Left renal pelvis (tissue), 4 donors: Measurements from ENCODE around the gene MAP1S. TPM values are rescaled to one million over a fixed set of nuclear protein-coding genes. Genes with fewer than 3 reads are reported as not detected.
A peak's percentile ranks its signal among the peaks of the same experiment; 100 is the strongest.

Source experiments
- DNase-seq, 4 donors: peaks; one replicate each; pipeline ENCODE4 v3.0.0-alpha.2; 2013; ENCODE audit warnings: low read depth in 4 of 4, low spot score in 3 of 4
- polyA plus RNA-seq, 4 donors: library from polyadenylated mRNA; unstranded; fragments of 120-200 nt; gene quantifications; one replicate each; pipeline ENCODE4 v1.2.1, GENCODE V29; 2013; ENCODE audit not compliant: insufficient read length in 4 of 4

The MAP1S gene
- polyA plus RNA-seq, 4 donors, result 34.3 to 41.7 (median 37.8) TPM

DNA sequence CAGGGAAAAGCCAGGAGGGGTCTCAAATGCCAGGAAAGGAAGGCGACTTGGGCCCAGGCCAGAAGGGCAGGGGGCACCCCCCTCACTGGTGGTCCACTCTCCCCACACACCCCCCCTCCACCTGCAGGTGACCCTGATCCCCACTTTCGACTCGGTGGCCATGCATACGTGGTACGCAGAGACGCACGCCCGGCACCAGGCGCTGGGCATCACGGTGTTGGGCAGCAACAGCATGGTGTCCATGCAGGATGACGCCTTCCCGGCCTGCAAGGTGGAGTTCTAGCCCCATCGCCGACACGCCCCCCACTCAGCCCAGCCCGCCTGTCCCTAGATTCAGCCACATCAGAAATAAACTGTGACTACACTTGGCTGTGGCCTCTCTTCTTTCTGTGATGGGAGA is 14.9 kb downstream of the MAP1S start:
- DNase-seq, result no peak

DNA sequence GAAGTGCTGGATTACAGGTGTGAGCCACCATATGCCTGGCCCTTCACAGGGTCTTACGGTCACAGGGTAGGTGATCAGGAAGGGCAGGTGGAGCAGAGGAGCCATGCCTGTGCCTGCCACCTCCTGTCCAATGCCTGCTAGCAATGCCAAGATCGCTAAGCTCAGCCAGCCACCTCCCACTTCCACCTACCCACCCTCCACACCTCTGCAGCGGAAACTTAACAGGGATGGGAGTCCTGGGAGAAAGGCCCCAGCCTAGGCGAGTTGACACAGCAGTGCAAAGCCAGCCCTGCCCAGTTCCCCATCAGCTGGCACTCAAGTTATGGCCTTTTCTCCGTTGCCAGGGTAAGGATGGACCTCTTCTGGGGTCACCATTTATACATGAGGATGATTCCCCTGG is 16.1 kb downstream of the MAP1S start:
- no peak for DNase-seq

DNA sequence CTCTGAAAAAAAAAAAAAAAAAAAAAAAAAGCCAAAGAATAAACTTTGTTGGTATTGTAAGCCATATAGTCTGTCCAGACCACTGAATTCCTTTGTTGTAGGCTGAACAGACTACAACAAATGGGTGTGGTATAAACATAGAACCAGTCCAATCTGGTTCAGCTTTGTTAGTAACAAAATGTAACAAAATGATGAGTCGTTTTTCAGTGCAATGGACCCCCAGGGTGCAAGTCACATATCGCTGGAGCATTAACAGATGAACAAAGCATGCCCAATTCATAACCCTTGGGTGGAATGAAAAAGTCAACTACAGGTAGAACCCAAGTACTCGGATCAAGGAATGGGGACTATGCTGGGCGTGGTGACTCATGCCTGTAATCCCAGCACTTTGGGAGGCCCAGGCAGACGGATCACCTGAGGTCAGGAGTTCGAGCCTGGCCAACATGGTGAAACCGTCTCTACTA is 18.4 kb downstream of the MAP1S start:
- no peak for DNase-seq

DNA sequence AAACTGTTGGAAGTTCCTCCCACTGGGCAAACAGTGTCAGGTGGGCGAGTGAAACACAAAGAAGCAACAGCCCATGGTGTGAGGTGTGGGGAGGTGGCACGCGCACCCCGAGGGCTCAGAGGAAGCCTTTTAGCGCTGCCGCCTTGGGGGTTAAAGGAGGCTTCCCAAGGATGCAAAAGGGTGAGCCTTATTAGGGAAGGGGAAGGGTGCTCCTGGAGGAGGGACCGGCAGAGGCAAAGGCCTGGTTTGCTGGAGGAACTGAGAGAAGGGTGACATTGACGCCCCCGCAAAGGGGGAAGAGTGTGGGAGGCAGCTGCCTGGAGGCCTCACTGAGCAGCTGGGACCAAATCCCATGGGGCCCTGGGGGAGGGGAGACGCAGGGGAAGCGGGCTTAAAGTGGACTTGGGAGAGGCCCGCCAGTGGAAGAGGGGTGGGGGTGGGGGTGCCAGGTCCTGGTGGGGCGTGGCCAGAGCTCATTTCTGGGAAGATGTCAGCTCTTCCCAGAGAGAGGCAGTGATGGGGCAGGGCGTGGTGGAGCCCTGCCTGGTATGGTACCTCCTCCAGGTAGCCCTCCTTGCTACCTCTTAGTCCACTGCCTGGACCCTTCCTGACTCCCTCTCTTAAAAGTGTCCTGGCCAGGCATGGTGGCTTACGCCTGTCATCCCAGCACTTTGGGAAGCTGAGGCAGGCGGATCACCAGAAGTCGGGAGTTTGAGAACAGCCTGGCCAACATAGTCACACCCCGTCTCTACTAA is 20.0 kb downstream of the MAP1S start:
- DNase-seq, result no peak

DNA sequence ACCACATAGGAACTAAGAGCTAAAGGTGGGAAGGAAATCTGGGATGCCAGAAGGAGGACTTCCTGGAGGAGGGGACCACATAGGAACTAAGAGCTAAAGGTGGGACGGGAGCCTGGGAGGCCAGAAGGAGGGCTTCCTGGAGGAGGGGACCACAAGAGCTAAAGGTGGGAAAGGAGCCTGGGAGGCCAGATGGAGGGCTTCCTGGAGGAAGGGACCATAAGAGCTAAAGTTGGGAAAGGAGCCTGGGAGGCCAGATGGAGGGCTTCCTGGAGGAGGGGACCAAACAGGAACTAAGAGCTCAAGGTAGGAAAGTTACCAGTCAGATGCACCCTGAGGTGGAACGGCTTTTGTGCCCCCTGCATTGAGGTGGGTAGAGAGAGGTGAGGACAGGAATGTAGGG is 22.2 kb downstream of the MAP1S start:
- DNase-seq, result no peak

DNA sequence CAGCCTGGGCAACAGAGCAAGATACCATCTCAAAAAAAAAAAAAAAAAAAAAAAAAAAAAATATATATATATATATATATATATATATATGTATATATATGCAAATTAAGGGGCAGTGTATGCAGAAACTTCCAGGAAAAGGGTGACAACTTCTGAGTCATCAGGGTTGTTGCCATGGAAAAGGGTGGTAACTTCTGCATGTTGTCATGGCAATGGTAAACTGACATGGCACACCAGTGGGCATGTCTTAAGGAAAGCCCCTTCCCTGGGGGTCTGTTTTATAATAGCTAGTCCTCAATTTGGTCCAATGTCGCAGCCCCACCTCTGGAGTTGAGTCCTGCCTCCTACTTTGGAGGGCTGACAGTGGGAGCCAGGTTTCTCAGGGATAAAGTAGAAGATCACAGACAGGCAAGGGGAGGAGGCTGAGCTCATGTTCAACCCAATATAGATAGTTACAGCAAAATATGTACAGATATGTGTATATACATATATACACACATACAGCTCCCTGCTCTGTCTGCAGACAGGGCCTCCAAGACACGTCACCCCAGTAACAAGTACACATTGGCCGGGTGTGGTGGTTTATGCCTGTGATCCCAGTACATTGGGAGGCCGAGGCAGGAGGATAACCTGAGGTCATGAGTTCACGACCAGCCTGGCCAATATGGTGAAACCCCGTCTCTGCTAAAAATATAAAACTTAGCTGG is 24.7 kb downstream of the MAP1S start:
- DNase-seq, result no peak

- peak; percentile 69 to 85 (median 84) for DNase-seq
Measured at GRCh38 chr19:17747205-17748098, 28.2 kb downstream of the MAP1S start.

DNA sequence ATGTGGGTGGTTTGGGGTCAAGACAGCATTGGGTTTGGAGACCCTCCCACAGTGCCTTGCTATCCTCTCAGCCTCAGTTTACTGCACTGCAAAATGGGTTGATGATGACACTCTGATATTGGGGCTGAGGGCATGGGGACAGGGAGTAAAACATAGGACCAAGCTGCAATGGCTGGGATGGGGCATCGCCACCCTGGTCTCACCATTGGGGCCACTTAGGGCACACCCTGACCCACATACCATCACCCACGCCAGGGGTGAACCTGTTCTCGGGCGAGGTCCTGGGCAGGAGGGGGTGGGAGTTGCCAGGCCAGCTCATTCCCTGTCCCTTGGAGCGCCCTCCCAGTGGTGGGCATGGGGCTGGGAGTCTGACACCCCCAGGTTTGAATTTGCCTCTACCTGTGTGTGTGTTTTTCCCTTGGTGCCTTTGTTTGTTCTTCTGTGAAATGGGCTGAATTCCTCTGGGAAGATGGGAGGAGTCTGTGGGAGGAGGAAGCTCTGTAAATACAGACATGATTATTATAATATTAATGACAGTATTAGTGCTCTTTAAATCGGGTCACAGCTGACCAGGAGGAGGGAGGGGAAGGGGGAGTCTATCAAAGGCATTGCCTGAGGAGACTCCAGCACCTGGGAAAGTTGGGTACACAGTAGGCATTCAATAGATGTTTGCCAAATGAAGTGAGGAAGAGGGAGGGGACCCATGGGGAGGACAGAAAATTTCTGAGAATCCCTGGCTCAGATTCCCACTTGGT is 29.8 kb downstream of the MAP1S start:
- DNase-seq, result no peak

- DNase-seq, result no peak
Measured at GRCh38 chr19:17749912-17750317, 30.6 kb downstream of the MAP1S start.

DNA sequence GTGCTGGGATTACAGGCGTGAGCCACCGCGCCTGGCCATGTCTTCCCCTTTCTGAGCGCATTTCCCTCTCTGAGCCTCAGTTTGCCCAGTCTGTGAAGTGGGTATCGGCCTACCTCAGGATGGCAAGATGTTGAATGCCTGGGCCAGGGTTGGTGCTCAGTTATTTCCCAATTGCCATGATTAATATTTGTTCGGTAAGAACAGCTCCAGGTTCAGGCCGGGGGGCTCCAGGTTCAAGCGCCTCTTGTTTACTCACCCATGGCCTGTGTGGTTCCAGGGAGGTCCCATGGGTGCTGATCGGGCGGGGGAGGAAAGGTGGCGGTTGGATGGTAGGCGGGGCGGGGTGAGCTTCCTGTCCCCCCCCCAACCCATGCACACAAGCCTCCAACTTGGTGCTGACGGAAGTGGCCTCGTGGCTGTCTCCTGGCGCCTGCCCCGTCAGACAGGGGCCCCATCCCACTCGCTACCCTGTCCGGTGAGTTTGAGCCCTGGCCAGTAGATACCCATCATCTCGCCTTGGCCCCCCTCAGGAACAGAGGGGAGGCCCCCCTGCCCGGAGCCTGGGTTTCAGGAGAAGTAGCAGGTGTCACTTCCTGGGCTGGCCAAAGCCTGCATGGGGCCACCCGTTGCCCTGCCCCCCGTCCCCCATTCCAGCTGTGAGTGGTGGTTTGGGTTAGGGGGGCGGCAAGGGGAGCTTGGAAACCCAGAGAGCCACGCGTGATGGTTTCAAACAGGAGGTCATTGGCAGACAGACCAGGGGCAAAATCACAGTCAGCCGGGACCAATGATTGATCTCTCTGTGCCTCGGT is 32.0 kb downstream of the MAP1S start, which contains the start of gene FCHO1:
TSS of gene FCHO1 (plus strand) at position 375 of the 809 bp plus-strand sequence. CDS start 3,688 bp downstream, outside the sequence.
- DNase-seq, result no peak

DNA sequence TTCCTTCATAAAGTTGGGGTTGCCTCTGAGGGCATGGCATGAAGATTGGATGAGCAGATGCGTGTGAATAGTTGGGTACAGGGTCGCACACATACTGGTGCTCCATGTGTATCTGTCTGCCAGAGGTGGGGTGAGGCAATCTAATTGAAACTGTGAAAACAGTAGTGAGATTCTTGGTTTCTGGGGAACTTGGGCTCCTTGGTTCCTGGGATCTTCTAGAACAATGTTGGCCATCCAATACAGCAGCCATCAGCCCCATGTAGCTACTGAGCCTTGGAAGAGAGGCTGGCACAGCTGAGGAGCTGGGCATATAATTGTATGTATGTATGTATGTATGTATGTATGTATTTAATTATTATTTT is 32.6 kb downstream of the MAP1S start:
- DNase-seq, result no peak

GRCh38 chr19:17752865-17753639 is 33.8 kb downstream of the MAP1S start:
- no peak for DNase-seq

DNA sequence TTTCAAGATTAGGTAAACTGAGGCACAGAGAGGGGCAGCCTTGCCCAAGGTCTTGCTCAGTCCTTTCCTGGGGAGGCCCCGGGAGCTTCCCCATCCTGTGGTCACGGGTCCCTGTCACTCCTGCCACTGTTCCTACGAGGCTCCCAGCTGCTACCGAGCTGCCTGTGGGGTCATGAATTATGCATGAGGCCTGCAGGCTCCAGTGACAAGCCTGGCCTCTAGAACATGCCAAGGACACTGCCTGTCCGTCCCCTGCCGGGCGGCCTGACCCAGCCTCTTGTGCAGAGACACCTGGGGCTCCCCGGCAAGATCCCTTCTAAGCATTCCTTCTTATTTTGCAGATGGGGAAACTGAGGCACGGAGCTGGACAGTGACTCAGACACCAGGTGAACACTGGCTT is 34.7 kb downstream of the MAP1S start:
- DNase-seq, result no peak

- DNase-seq, result no peak
Measured at GRCh38 chr19:17754634-17755442, 35.6 kb downstream of the MAP1S start.

DNA sequence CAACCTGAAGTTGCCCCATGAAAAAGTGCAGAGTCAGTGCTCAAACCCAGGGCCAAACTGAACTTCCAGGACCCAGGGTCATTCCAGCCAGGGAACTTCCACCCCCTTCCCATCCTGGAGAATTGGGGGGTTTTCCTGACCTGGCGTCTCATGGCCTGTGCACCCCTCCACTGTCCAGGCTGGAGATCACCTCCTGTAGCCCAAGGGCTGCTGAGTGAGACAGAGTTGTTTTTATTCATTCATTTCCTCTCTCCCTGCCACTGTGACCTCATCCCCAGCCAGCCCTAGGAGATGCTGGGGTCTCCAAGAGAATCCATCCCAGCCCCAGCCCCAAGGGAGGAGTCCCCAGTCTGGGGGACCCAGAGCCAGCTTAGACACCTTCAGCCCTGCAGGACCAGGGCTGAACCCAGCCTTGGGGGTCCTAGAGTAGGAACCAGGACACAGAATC is 36.2 kb downstream of the MAP1S start:
- no peak for DNase-seq

GRCh38 chr19:17755977-17756670 is 36.8 kb downstream of the MAP1S start:
- DNase-seq, result no peak

DNA sequence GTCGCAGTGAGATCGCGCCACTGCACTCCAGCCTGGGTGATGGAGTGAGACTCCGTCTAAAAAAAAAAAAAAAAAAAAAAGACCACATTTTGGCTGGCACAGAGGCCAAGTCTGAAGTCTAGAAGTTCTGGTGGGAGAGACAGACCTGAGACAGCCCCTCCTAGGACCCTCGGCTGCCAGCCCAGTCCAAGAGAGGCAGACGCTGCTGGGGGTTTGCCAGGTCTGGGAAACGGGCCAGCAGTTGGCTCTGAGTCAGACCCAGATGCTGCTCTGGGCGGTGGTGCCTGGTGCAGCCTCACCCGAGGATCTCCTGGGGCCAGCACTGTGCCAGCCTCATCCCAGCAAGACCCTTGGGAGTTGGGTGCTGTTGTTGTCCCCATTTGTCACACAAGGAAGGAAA is 37.8 kb downstream of the MAP1S start:
- DNase-seq, result no peak
